ENCODE data around the gene JUP.

The JUP gene

GRCh38 chr17:41762841-41763240 lies 23.7 kb downstream of the JUP start:
- H3K36me3 Mint-ChIP-seq (ENCODE audit: low read depth) = no peaks in the 10 kb centered on the region
- no peaks in the 10 kb centered on the region for H3K27me3 Mint-ChIP-seq
- H3K4me3 Mint-ChIP-seq = no peak overlapping the region
- H3K27ac Mint-ChIP-seq = no peak overlapping the region
- ATAC-seq = no peak
- peaks cover 2% of the 10 kb centered on the region for H3K4me1 Mint-ChIP-seq
- DNase-seq = no peak
- no peaks in the 10 kb centered on the region for H3K9me3 Mint-ChIP-seq

GRCh38 chr17:41762391-41762790 lies 24.1 kb downstream of the JUP start:
- DNase-seq = no peak
- Mint-ChIP-seq H3K27ac (no peak overlapping the region), H3K4me1 (peaks cover 2% of the 10 kb centered on the region), H3K4me3 (no peak overlapping the region), H3K27me3 (no peaks in the 10 kb centered on the region), H3K9me3 (no peaks in the 10 kb centered on the region), H3K36me3 (ENCODE audit: low read depth) (no peaks in the 10 kb centered on the region)
- no peak for ATAC-seq

- H3K27me3 Mint-ChIP-seq = no peaks in the 10 kb centered on the region
- no peaks in the 10 kb centered on the region for H3K9me3 Mint-ChIP-seq
- no peak overlapping the region for H3K27ac Mint-ChIP-seq
- H3K4me1 Mint-ChIP-seq = peaks cover 2% of the 10 kb centered on the region
- DNase-seq (no peak), ATAC-seq (no peak)
- H3K36me3 Mint-ChIP-seq (ENCODE audit: low read depth) = no peaks in the 10 kb centered on the region
- no peak overlapping the region for H3K4me3 Mint-ChIP-seq
Measured at GRCh38 chr17:41760878-41761277, 25.6 kb downstream of the JUP start.

- ATAC-seq = no peak
Measured at GRCh38 chr17:41758601-41759000, 27.9 kb downstream of the JUP start.

GRCh38 chr17:41754066-41754465 lies 32.4 kb downstream of the JUP start:
- no peaks in the 10 kb centered on the region for H3K36me3 Mint-ChIP-seq (ENCODE audit: low read depth)
- H3K4me1 Mint-ChIP-seq = no peaks in the 10 kb centered on the region
- ATAC-seq (no peak), DNase-seq (no peak)
- no peak overlapping the region for H3K27ac Mint-ChIP-seq
- H3K4me3 Mint-ChIP-seq = no peak overlapping the region
- H3K27me3 Mint-ChIP-seq = peaks cover 1% of the 10 kb centered on the region
- no peaks in the 10 kb centered on the region for H3K9me3 Mint-ChIP-seq

More at GRCh38 chr17:41758601-41759000, 27.9 kb downstream of the JUP start:
- no peaks in the 10 kb centered on the region for H3K9me3 Mint-ChIP-seq
- H3K36me3 Mint-ChIP-seq (ENCODE audit: low read depth) = no peaks in the 10 kb centered on the region
- no peak overlapping the region for H3K4me3 Mint-ChIP-seq
- H3K27ac Mint-ChIP-seq = no peak overlapping the region
- H3K27me3 Mint-ChIP-seq = no peaks in the 10 kb centered on the region
- no peak for DNase-seq
- peaks cover 2% of the 10 kb centered on the region for H3K4me1 Mint-ChIP-seq

- H3K4me1 Mint-ChIP-seq = no peaks in the 10 kb centered on the region
- ATAC-seq = no peak
- H3K27me3 Mint-ChIP-seq = peaks cover 1% of the 10 kb centered on the region
Measured at GRCh38 chr17:41751288-41751687, 35.2 kb downstream of the JUP start.

GRCh38 chr17:41750862-41751261 lies 35.6 kb downstream of the JUP start:
- Mint-ChIP-seq H3K27me3 (peaks cover 1% of the 10 kb centered on the region), H3K4me1 (no peaks in the 10 kb centered on the region), H3K27ac (no peak overlapping the region), H3K4me3 (no peak overlapping the region), H3K9me3 (no peaks in the 10 kb centered on the region), H3K36me3 (ENCODE audit: low read depth) (no peaks in the 10 kb centered on the region)
- DNase-seq (no peak), ATAC-seq (no peak)

More at GRCh38 chr17:41751288-41751687, 35.2 kb downstream of the JUP start:
- no peak for DNase-seq
- H3K4me3 Mint-ChIP-seq = no peak overlapping the region
- no peaks in the 10 kb centered on the region for H3K9me3 Mint-ChIP-seq
- no peaks in the 10 kb centered on the region for H3K36me3 Mint-ChIP-seq (ENCODE audit: low read depth)
- no peak overlapping the region for H3K27ac Mint-ChIP-seq

GRCh38 chr17:41748275-41748674 lies 38.2 kb downstream of the JUP start:
- Mint-ChIP-seq H3K36me3 (ENCODE audit: low read depth) (no peaks in the 10 kb centered on the region), H3K27ac (no peak overlapping the region), H3K9me3 (no peaks in the 10 kb centered on the region), H3K4me1 (no peaks in the 10 kb centered on the region), H3K4me3 (no peak overlapping the region), H3K27me3 (peaks cover 1% of the 10 kb centered on the region)
- no peak for ATAC-seq
- DNase-seq = no peak

- no peaks in the 10 kb centered on the region for H3K36me3 Mint-ChIP-seq (ENCODE audit: low read depth)
- H3K9me3 Mint-ChIP-seq = no peaks in the 10 kb centered on the region
- DNase-seq (no peak), ATAC-seq (no peak)
- H3K27ac Mint-ChIP-seq = no peak overlapping the region
- peaks cover 11% of the 10 kb centered on the region for H3K27me3 Mint-ChIP-seq
- H3K4me3 Mint-ChIP-seq = no peak overlapping the region
- H3K4me1 Mint-ChIP-seq = no peaks in the 10 kb centered on the region
Measured at GRCh38 chr17:41741709-41742108, 44.8 kb downstream of the JUP start.

- no peak overlapping the region for H3K4me3 Mint-ChIP-seq
- H3K4me1 Mint-ChIP-seq = no peaks in the 10 kb centered on the region
- H3K36me3 Mint-ChIP-seq (ENCODE audit: low read depth) = no peaks in the 10 kb centered on the region
- H3K27ac Mint-ChIP-seq = no peak overlapping the region
- no peaks in the 10 kb centered on the region for H3K9me3 Mint-ChIP-seq
- no peak for DNase-seq
- H3K27me3 Mint-ChIP-seq = peaks cover 22% of the 10 kb centered on the region
- ATAC-seq = no peak
Measured at GRCh38 chr17:41740506-41740905, 46.0 kb downstream of the JUP start.

- H3K4me3 Mint-ChIP-seq = no peak overlapping the region
- H3K4me1 Mint-ChIP-seq = peaks cover 2% of the 10 kb centered on the region
- ATAC-seq (no peak), DNase-seq (no peak)
- no peaks in the 10 kb centered on the region for H3K36me3 Mint-ChIP-seq (ENCODE audit: low read depth)
- no peaks in the 10 kb centered on the region for H3K9me3 Mint-ChIP-seq
- H3K27me3 Mint-ChIP-seq = peaks cover 26% of the 10 kb centered on the region
- H3K27ac Mint-ChIP-seq = no peak overlapping the region
Measured at GRCh38 chr17:41739661-41740352, 46.7 kb downstream of the JUP start.

GRCh38 chr17:41738801-41739112 lies 47.8 kb downstream of the JUP start:
- Mint-ChIP-seq H3K9me3 (no peaks in the 10 kb centered on the region), H3K27me3 (peaks cover 29% of the 10 kb centered on the region), H3K4me1 (peaks cover 3% of the 10 kb centered on the region), H3K4me3 (no peak overlapping the region), H3K27ac (no peak overlapping the region), H3K36me3 (ENCODE audit: low read depth) (no peaks in the 10 kb centered on the region)
- DNase-seq (no peak), ATAC-seq (no peak)

GRCh38 chr17:41738077-41738800 lies 48.3 kb downstream of the JUP start:
- peaks cover 33% of the 10 kb centered on the region for H3K27me3 Mint-ChIP-seq
- H3K36me3 Mint-ChIP-seq (ENCODE audit: low read depth) = no peaks in the 10 kb centered on the region
- DNase-seq = peak; percentile 84
- H3K27ac Mint-ChIP-seq = no peak overlapping the region
- H3K4me1 Mint-ChIP-seq = peaks cover 6% of the 10 kb centered on the region
- ATAC-seq = peak; percentile 88
- no peak overlapping the region for H3K4me3 Mint-ChIP-seq
- H3K9me3 Mint-ChIP-seq = no peaks in the 10 kb centered on the region

GRCh38 chr17:41737680-41738023 lies 48.9 kb downstream of the JUP start:
- no peaks in the 10 kb centered on the region for H3K36me3 Mint-ChIP-seq (ENCODE audit: low read depth)
- H3K4me1 Mint-ChIP-seq = peaks cover 6% of the 10 kb centered on the region
- peaks cover 34% of the 10 kb centered on the region for H3K27me3 Mint-ChIP-seq
- no peak overlapping the region for H3K27ac Mint-ChIP-seq
- H3K4me3 Mint-ChIP-seq = no peak overlapping the region
- ATAC-seq (no peak), DNase-seq (no peak)
- no peaks in the 10 kb centered on the region for H3K9me3 Mint-ChIP-seq

GRCh38 chr17:41736983-41737679 lies 49.4 kb downstream of the JUP start:
- H3K36me3 Mint-ChIP-seq (ENCODE audit: low read depth) = no peaks in the 10 kb centered on the region
- DNase-seq (no peak), ATAC-seq (no peak)
- no peaks in the 10 kb centered on the region for H3K9me3 Mint-ChIP-seq
- H3K4me1 Mint-ChIP-seq = peaks cover 6% of the 10 kb centered on the region
- H3K4me3 Mint-ChIP-seq = no peak overlapping the region
- H3K27ac Mint-ChIP-seq = no peak overlapping the region
- H3K27me3 Mint-ChIP-seq = peaks cover 39% of the 10 kb centered on the region

Measured in activated naive CD8-positive, alpha-beta T cell treated with anti-CD3 and anti-CD28 coated beads, Interleukin-2, amount 50 U/mL, for 24 hours (primary cell).